NCI-H82 treated with DMSO at 0.1 percent for 48 hours (cell line): ENCODE data around the gene GALNT9.
"Not testable (repeated sequence)": the region's sequence is repeated elsewhere in the genome, so short reads cannot be mapped to it uniquely, and the experiment has no call there.

Experiments
- DNase-seq: peaks from one replicate; lab custom pipeline; 2025; ENCODE audit not compliant: unreplicated experiment; lab: John Stamatoyannopoulos, UW

GALNT9 gene

DNA sequence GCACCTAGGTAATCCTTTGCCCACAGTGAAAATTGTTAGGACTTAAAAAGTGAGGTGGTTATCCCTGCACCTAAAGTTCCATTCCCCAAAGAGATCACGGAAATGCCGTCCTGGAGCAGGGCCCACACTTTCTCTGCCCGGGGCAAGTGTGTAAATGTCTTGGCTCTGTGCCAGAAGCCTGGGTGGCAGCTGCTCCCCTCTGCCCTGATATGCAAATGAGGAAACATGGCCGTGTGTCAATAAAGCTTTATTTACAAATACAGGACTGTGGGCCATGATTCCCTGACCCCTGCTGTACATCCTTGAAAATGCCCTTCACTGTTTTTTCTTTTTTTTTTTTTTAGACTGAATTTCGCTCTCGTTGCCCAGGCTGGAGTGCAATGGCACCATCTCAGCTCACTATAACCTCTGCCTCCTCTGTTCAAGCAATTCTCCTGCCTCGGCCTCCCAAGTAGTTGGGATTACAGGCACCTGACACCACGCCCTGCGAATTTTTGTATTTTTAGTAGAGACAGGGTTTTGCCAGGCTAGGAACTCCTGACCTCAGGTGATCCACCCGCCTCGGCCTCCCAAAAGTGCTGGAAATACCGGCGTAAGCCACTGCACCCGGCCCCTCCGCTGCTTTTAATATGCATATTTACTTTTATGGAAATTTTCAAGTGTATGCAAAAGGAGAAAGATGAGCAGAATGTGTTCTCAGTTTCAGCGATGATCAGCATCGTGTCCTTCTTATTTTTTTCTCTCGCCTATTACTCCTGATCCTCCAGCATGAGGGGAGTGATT is 75.5 kb downstream of the GALNT9 start:
- DNase-seq = no peak

DNA sequence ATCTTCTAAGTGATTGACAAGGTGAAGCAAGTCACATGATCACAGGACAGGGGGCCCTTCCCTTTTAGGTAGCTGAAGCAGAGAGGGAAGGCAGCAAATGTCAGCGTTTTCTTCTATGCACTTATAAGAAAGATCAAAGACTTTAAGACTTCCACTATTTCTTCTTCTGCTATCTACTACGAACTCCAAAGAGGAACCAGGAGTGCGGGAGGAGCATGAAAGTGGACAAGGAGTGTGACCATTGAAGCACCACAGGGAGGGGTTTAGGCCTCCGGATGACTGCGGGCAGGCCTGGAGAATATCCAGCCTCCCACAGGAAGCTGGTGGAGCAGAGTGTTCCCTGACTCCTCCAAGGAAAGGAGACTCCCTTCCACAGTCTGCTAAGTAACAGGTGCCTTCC is 76.4 kb downstream of the GALNT9 start:
- DNase-seq = not testable (repeated sequence)

DNA sequence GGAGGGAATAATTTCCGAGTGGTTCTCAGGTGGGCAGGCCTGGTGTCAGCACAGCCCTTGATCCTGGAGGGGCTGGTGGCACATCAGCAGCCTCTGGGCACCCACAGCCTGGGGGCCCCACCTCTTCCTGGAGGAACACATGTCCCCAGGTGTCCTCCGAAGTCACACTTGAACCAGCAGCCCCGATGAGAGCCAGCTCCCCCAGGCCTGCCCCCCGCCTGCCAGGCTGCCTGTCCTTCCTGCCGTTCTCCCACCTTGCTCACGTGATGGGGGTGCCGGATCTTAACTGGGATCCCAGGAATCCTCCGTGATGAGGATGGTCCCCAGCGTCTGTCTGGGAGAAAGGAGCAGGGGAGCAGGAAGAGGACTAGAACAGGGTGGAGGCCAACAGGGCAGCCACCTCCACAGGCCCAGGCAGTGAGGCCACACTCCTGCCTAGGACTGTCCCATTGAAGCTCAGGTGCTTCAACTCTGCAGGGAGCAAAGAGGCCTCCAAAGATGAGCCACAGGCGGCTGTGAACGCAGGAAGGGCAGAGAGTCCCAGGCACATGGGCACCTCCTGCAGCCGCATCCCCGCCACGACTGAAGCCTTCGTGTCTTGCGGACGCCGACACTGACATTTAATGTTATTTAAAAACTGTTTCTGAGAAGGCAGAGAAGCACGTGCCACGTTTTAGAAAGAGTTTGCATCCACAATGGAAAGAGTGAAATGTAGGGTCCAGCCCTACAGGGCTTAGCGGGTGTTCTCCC is 77.5 kb downstream of the GALNT9 start:
- DNase-seq = no peak

DNA sequence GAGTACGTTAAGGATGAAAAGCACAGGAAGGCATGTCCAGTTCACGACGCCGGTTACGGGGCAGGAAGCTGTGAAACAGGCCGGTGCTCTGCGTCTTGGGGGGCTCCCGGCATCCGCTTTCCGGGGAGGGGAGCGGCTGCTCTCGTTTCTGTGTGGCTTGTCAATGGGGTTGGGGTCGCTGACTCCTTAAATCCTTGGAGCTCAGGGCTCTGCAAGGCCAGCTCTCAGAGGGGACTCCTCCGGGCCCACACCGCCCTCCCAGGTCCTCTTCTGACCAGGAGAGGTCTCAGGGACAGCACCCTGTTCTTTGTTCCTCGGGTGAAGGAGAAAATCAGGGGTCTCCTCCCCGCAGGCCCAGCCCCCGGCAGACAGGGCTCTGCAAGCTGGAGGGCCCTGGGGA is 78.1 kb downstream of the GALNT9 start:
- no peak for DNase-seq

DNA sequence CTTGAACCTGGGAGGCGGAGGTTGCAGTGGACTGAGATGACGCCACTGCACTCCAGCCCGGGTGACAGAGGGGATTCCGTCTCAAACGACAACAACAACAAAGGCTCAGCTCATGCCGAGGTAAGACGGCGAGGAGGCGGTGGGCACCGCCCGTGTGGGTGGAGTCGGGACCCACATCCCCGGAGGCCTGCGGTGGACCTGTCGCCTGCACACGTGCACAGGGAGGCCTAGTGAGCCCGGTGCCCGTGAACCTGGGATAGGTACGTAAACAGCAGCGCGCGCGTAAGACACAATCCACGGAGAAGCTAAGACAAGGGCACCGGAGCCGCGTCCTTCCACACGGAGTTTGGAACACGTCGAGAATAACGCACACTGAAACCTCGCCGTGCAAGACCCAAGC is 78.7 kb downstream of the GALNT9 start:
- no peak for DNase-seq

DNA sequence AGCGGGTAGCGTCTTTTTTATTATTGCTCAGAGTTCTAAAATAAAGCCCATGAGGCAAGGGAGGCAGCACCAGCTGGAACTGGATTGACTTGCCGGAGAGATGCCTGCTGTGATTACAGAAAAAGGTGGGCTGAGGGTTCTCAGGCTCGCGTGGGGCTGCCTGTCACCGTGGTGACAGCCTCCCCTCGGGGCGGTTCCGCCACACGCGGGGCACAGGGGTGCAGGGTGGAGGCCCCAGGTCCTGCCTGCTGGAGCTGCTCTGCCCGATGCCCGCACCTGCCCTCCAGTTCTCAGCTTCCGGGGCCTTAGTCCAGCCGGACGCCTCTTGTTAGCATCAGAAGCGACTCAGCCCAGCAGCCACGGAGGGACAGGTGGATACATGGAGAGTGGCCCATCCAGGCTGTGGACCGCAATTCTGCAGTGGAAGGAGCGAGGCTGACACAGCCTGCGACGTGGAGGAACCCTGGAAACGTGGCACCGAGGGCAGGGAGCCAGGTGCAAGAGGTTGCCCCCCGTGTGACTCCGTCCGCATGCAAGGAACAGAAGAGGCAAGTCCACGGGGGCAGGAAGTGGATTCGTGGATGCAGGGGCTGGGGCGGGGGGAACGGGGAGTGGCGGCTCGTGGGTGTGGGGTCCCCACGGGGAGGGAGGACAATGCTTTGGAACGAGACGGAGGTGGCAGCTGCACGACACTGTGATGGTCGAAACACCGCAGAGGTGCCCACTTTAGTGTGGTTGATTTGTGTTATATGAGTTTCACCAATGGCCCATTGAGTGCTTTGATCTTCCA is 79.5 kb downstream of the GALNT9 start:
- DNase-seq = no peak

DNA sequence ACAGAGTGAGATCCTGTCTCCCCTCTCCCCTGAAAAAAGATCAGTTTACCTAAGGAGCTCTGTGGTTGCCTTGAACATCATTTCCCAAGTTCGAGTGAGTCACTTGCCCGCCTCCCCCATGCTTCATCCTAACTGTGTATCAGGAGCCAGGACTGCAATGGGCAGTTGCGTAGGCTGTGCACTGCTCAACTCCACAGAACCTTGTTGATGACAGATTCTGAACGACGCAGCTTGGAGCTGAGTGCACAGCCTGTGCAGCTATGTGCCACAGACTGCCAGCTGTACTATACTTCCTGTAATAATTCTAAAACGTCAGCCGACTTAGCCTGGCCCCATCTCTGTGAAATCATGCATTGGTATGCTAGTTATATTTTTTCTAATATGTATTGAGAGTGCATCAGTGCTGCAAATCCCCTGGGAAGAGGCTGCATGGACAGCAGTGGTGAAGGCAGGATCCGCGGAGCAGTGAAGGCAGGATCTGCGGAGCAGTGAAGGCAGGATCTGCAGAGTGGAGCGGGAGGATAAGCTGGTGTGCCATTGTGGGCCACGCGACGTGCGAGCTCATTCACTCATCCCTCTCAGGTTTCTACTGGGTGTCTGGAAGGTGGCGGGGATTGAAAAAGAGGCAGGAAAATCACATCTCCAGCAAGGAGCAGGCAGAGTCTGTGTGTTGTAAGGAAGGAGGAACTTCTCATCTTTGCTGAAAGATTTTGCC is 80.8 kb downstream of the GALNT9 start:
- DNase-seq = no peak

DNA sequence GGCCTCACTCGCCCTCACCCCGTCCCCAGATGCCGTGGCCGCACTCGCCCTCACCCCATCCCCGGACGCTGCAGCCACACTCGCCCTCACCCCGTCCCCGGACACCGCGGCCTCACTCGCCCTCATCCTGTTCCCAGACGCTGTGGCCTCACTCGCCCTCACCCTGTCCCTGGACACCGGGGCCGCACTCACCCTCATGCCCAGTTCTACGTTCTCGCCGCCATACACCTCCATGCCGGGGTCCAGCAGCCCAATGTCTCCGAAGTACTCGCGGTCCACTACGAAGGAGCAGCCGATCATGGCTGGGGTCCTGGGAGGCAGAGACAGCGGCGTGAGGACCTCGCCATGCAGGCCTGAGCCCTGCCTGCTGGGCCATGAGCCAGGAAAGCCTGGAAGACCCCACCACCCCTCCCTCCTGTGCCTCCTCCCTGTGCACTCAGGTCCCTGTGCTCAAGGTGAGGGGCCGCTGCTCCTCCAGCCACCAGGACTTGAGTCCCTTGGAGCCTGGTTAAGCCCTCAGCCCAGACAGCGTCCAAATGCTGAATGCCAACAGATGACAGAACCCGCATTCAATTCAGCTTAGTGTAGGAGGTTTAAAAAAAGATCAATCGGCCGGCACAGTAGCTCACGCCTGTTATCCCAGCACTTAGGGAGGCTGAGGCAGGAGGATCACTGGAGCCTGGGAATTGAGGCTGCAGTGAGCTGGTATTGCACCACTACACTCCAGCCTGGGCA is 81.5 kb downstream of the GALNT9 start:
- DNase-seq = no peak

DNA sequence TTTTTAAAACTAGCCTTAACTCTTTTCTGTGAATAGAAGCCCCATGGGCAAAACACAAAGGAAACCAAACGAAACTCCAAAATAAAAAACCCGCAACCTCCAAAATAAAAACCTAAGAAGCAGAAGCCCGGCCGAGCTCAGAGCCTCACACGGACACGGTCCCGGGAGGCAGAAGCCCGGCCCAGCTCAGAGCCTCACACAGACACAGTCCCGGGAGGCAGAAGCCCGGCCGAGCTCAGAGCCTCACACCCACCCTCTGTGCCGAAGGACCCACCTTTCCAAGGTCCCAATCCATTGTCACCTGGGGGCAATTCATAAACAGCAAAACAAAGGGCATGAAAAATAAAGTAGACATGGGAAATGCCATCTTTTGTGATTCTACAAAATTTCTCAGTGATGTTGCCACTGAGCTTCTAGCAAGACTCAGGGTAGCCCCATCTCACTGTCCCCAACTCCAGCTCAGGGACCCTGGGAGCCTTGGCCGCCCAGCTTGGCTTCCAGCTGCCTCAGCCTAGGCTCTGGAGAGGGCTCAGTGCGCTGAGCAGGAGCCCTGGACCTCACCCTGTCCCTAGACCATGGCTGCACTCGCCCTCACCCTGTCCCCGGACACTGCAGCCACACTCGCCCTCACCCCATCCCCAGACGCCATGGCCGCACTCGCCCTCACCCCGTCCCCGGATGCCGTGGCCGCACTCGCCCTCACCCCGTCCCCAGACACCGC is 82.2 kb downstream of the GALNT9 start:
- no peak for DNase-seq

DNA sequence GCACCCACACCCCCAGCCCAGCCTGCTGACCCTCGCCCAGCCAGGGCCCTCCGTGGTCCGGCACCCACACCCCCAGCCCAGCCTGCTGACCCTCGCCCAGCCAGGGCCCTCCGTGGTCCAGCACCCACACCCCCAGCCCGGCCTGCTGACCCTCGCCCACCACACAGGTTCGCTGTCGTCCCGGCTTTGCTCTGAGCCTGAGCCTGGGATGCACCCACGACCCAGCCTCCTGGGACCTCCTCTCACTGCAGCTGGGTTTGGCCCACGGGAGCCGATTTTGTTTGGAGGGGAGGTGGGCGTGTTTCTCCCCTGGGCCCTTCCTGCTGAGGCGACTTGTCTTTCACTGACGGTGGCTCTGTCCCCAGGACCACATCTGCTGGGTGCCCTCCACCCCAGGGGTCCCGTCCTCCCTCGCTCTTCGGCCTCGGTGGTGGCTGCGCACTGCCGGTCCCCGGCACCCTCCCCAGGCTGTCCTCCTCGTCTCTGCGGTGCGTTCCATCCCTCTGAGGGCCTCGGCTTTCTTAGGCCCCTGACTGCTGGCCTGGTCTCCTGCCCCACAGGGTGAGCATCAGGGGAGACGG is 83.8 kb downstream of the GALNT9 start:
- no peak for DNase-seq

DNA sequence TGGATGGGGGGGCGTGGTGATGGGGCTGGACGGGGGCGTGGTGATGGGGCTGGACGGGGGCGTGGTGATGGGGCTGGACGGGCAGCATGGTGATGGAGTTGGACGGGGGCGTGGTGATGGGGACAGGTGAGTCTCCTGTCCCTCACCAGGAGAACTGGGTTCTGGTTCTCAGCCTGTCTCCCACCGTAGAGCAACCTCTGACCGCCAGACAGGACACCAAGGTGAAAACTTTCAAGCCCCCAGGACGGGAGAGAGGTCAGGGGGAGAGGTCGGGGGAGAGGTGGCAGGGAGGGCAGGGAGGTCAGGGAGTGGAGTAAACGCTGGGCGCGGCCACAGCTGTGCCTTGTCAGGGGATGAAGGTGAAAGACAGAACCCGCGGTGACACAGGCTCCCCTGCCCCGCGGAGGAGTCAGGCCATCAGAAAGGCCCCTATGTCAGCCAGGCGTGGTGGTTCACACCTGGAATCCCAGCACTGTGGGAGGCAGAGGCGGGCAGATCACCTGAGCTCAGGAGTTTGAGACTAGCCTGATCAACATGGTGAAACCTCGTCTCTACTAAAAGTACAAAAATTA is 84.6 kb downstream of the GALNT9 start:
- DNase-seq = no peak

DNA sequence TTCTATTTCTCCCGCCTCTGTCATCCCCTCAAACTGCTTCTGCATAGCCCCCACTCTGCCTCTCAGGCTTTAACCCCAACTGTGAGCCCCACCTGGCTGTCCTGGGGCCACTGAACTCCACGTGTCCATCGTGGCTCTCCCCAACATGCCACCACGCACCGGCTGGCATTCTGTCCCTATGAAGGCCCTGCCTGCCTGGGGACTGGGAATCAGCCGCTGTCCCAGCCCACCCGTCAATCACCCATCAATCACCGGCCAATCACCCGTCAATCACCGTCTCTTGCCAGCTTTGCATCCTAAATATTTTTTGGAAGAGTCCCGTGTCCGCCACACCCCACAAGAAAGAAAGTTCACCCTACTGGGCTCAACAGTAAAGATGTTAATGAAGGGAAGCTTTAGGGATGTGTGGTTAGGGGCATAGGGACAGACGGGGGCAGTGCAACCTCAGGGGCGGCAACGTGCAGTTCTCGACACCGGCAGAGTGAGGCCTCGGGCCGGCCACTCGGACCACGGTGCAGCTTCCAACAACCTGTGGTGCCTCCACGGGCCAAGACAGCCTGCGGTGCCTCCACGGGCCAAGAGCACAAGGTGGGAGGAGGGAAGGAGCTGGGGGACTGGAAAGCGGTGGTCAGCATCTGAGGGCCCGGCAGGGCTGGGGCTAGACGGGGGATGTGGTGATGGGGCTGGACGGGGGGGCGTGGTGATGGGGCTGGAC is 85.6 kb downstream of the GALNT9 start:
- no peak for DNase-seq

DNA sequence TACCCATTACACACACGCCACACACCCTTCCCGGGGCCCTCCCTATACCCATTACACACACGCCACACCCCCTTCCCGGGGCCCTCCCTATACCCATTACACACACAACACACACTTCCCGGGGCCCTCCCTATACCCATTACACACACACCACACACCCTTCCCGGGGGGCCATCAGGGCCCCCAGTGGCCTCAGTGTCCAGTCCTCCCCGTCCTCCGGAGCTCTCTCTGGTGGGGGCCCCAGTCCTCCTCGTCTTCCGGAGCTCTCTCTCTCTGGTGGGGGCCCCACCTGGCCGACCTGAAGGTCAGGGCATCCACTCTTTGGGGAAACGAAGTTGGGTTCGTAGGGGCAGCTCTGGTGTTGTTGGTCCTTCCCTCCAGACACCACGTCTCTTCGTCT is 86.2 kb downstream of the GALNT9 start:
- DNase-seq = not testable (repeated sequence)

DNA sequence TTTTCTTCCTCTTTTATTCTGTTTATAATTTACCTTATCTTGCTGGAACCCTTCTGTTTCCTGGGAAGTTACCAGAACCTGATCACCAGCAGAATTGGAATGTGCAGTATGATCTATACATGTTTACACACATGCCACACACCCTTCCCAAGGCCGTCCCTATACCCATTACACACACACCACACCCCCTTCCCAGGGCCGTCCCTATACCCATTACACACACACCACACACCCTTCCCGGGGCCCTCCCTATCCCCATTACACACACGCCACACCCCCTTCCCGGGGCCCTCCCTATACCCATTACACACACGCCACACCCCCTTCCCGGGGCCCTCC is 88.8 kb downstream of the GALNT9 start:
- DNase-seq = not testable (repeated sequence)

DNA sequence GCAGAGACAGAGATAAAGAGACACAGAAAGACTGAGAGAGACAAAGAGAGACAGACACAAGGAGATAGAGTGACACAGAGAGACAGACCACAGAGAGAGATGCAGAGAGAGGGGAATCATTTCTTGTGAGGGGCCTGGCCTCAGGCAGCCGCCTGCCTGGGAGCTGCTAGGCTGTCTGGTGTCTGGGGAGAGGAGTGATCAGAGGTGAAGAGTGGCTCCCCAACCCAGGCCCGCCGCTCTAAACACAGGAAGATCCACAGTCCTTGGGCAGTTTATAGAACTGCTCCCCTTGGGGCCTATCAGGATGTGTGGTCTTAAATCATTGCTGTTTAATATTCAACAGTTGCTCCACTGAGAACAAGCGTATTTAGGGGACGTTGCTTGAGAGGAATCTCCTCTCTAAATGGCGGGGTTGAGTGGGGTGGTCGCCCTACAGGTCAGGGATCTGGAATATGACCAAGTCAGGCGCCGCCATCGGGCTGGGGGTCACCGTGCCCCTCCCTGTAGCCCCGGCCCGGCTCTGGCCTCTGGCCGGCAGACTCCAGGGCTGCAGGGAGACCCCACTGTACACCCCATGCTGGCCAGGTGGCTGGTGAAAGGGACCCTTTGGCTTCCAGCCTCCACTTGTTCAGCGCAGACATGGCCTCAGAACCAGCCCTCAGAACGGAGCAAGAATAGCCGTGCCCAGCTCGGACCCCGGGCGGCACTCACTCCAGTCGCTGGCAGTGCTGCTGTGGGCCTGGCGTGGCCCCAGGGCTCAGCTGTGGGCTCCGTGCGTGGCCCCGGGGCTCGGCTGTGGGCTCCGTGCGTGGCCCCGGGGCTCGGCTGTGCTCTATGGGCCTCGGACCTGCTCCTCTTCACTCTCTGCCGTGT is 89.4 kb downstream of the GALNT9 start:
- no peak for DNase-seq

DNA sequence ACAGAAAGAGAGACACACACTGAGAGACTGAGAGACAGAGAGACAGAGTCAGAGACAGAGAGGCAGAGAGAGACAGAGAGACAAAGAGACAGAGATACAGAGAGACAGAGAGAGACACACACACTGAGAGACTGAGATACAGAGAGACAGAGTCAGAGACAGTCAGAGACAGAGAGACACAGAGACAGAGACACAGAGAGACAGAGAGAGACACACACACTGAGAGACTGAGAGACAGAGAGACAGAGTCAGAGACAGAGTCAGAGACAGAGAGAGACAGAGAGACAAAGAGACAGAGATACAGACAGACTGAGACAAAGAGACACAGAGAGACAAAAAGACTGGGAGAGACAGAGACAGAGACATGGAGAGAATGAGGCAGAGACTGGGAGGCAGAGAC is 90.0 kb downstream of the GALNT9 start:
- no peak for DNase-seq

DNA sequence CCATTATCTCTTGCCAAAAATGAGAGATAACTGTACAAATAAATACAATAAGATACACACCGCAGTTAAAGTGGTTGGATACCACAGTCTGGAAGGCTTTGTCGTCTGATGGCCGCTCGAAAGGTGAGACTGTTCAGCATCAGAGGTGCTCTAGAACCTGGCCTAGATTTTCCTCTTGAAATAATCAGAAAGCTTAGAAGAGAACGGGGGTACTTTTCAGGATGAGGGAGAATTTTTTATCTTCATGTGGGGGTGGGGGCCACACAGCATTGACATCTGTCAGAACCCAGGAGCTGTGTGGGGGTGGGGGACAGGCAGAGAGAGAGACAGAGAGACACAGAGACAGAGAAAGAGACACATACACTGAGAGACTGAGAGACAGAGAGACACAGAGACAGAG is 90.5 kb downstream of the GALNT9 start:
- no peak for DNase-seq

DNA sequence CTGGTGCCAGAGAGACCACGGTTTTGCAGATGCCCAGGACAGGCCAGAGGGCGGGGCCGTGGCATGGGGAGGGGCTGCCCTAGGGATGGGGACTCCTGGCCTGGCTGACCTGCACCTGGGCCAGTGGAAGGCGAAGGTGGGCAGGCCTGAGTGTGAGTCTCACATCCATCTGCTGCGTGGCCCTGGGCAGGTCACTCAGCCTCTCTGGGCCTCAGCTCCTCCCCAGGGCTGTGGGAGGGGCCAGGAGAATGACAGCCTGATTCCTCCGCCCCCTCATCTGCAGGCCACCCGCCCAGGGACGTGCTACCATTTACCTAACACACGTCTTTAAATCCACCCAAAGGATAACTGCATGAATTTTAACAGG is 90.9 kb downstream of the GALNT9 start:
- no peak for DNase-seq
